CD4-positive, alpha-beta T cell treated with Interleukin-12 subunit alpha and Interleukin-12 subunit beta, for 1 hour (primary cell): Measurements from ENCODE around the gene MUC2.
"Not testable (repeated sequence)": the region's sequence is repeated elsewhere in the genome, so short reads cannot be mapped to it uniquely, and the experiment has no call there.

Experiments
- DNase-seq: peaks from one replicate; pipeline ENCODE4 v3.0.0-alpha.2; 2020

MUC2 gene

DNA sequence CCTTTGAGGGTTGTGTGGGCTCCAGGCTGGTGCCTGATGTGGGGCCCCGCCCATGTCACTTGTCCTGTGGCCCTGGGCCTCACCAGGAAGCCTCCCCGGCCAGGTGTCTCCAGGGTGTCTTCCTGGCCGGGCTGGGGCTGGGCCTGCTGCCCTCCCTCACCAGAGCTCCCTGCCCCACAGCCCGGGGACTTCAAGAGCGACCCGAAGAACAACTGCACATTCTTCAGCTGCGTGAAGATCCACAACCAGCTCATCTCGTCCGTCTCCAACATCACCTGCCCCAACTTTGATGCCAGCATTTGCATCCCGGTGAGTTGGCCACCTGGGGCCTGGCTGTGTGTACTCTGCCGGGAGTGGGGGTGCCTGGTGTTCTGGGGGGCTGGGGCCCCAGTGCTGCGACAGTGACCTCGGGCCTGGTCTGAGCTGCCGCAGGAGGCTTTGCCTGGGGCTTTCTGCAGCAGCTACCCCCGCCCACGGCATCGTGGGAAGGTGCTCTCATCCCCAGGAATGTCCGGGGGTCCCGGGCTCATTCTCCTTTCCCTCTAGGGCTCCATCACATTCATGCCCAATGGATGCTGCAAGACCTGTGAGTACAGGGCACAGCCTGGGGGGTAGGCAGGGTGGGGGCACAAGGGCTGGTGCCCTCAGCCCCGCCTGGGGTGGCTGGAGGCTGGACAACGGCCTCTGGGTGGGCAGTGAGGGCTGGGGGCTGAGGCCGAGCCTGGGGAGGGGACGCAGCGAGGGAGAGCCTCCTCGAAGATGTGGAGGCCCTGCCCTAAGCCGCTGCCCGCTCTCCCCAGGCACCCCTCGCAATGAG, 34.6 kb downstream of the MUC2 start:
- DNase-seq = no peak

DNA sequence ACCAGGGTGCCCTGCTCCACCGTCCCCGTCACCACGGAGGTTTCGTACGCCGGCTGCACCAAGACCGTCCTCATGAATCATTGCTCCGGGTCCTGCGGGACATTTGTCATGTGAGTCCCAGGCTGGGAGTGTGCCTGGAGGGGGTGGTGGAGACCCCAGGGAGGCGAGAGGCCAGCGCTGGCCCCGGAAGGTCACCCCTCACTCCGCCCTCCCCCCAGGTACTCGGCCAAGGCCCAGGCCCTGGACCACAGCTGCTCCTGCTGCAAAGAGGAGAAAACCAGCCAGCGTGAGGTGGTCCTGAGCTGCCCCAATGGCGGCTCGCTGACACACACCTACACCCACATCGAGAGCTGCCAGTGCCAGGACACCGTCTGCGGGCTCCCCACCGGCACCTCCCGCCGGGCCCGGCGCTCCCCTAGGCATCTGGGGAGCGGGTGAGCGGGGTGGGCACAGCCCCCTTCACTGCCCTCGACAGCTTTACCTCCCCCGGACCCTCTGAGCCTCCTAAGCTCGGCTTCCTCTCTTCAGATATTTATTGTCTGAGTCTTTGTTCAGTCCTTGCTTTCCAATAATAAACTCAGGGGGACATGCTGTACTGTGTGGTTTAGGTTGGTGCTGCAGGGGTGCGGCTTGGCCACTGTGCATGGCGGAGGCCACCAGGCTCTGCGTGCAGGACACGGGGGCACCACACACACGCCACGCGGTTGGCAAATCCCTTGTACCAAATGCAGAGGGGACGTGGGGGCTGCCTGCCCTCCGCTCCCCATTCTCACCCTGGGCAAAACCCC, 35.4 kb downstream of the MUC2 start:
- no peak for DNase-seq

DNA sequence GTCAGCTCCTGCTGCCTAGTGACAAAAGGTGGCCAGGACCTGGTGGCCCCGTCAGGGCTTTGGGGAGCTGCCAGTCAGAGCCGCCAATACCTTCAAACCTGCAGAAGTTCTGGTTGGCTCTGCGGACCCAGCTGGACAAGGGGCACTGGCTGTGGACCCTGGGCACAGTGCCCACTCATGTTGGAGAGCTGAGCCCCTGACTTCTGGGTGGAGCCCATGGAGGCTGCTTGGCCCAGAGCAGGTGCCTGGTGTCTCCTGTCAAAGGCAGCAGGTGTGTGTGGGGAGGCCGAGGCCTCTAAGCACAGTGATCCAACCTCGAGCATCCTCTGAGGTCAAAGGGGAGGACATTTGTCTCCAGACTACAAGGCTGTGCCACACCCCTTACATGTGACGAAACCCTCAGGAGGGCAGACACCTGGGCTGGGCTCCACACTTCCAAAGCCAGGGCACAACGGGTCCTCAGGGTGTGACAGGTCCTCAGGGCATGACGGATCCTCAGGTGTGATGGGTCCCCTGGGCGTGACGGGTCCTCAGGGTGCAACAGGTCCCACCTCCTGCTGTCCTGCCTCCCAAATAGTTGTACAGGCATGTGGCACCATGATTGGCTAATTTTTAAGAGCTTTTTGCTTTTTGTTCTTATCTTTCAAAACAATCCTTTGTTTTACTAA, 37.0 kb downstream of the MUC2 start:
- DNase-seq = no peak

DNA sequence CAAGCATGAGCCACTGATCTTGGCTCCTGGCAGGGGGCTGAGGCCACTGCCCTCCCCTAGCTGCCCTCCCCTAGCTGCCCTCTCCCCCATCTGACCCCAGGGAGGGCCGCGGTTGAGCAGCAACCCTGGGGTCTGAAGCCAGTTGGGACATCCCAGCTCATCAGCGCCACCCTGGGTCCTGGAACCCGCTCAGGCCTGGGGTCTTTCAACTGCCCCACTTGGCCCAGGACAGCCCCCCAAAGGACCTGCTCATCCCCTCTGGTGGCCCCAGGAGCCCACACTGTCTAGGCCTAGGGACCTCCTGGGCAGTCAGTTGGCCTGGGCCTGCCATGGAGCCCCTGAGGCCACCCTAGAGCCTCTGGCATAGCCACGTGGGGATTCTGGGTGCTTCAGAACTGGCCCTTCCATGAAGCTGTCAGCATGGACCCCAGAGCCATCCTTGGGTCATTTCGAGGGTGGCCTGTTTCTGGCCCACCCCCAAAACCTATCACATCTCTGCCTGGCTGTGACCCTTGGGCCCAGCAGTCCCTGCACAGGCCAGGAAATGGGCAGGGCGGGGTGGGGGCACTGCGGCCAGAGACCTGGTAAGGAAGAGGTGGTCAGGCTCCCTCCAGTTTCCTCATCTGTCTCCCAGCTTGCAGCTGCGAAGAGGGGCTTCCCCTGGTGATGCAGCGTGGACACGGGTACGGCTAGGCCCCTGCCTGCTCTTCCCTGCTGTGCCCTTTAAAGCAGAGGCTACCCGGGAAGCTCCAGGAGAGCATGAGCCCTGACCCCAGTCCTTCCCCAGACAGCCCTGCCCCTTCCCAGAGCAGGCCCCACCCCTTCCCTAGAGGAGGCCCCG, 37.9 kb downstream of the MUC2 start:
- DNase-seq = no peak

DNA sequence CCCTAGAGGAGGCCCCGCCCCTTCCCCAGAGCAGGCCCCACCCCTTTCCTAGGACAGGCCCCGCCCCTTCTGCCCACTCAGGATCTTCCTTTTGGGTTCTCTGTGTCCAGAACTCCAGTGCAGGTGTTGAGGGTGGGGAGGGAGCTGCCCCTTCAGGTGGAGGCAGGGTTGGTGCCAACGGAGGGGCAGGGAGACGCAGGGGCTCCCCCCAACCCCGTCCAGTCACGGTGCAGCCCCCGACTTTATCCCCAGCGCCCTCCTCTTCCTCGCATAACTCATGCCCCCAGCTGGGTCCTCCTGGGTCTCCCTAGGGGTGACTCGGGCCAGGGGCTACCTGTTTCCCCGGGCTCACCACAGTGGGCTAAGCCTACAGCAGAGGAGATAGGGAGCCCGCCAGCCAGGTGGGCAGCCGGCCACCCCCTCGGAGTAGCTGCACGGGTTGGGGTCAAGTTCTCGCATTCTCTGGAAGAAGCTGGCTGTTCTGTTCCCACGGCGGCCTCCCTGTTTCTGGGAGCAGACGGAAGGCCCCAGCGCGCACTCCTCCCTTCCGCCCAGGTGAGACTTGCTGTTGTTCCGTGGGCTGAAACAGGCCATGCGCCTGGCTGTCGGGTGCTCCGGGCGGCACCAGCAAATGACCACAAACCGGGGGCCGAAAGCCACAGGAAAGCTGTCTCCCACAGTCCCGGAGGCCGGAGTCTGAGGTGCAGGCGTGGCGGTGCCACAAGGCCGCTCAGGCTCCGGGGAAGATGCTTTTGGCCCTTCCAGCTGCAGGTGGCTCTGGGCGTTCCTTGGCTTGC, 38.9 kb downstream of the MUC2 start:
- no peak for DNase-seq

DNA sequence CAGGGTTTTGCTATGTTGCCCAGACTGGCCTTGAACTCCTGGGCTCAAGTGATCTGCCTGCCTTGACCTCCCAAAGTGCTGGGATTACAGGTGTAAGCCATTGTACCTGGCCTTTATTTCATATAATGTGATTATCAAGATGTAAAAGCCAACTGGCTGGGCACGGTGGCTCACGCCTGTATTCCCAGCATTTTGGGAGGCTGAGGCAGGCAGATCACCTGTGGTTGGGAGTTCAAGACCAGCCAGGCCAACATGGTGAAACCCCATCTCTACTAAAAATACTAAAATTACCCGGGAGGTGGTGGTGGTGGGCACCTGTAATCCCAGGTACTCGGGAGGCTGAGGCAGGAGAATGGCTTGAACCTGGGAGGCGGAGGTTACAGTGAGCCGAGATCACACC, 40.6 kb downstream of the MUC2 start:
- not testable (repeated sequence) for DNase-seq

DNA sequence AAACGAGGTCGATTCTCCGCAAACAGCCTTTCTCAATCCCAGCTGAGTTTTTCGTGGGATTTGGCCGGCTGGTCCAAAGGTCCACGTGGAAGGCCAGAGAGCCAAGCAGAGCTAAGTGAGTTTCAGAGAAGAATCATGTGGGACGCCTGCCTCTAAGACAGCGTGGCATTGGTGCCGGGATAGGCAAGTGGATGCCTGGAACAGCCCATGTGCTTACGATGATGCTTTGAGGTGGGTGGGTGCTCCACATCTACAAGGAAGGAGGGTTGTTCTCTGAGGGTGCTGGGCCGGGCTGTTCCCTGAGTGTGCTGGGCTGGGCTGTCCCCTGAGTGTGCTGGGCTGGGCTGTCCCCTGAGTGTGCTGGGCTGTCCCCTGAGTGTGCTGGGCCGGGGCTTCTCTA, 41.4 kb downstream of the MUC2 start:
- DNase-seq = no peak

DNA sequence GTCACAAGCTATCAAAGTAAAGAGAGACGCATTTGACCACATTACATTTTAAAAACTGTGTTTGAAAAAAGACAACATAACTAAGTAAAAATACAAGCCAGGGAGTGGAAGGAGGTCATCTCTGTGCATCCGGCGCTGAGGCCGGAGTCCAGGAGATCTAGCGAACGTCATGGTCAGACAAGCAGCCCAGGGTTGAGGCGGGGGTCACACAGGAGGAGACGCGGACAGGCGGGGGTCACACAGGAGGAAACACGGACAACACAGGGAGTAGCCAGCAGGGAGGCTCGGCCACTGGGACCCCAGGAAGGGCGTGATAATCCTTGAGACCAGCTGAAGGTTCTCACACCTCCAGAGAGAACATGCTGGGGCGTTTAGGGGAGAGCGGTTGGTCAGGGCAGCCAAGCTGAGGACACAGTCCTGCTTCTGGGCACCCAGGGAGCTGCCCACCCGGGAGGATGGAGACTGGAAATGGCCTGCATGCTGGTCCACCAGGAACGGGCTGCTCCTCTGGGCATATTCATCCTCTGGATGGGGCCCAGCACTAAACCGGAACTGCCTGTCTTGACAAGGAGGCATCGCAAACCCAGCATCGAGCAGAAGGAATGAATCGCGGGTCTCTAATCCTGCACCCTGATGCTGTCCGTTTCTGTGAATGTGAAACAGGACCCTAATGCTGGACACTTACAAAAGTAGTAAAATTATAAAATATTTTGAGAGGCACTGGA, 42.2 kb downstream of the MUC2 start:
- DNase-seq = no peak

DNA sequence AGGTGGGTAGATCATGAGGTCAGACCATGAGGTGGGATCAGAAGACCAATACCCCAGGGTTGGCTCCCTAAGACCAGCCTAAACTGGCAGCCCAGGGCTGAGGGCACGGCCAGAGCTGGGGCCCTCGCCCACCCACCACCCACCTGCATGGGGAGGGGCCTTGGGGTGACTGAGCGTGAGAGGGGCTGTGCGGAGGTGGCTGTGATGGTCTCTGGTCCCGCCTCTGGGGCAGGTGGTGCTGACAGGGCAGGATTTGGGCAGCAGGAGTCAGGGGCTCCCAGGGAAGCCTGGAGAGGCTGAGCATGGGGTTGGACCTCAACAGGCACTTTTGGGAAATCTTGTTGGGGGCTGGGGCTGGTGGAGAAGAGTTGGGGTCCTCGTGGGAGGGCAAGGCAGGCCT, 43.3 kb downstream of the MUC2 start:
- DNase-seq = no peak

DNA sequence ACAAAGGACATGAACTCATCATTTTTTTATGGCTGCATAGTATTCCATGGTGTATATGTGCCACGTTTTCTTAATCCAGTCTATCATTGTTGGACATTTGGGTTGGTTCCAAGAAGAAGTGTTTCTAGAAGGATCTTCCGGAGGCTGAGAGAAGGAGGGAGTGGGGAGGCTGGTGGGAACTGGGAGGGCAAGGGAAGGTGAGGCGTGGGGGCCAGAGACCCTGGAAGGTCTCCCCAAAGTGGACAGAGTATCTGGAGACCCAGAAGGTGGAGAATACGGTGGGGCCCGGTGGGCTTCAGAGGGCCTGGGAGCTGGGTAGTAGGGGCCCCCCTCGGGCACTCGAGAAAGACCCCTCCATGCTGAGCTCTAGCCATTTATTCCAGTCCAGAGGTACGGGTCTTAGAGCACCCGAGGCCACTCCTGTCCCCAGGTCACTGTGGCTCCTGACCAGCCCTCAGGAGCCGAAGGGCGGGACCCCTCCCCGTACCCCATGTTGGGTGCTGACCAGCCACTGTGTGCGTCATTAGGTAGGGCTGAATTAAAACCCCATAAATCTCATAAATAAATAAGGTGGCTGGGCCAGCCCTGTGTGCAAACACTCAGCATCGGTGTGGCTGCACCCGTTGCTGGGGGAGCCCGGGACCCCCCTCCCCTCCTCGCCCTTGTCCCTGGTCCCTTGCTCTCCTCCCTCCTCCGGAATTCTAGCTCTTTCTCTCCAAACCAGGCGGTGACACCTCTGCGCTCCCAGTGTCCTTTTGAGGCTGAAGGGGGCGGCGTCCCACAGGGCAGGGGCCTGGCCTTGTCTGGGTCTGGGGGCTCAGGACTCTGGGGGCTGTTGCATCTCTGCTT, 44.3 kb downstream of the MUC2 start:
- DNase-seq = no peak

DNA sequence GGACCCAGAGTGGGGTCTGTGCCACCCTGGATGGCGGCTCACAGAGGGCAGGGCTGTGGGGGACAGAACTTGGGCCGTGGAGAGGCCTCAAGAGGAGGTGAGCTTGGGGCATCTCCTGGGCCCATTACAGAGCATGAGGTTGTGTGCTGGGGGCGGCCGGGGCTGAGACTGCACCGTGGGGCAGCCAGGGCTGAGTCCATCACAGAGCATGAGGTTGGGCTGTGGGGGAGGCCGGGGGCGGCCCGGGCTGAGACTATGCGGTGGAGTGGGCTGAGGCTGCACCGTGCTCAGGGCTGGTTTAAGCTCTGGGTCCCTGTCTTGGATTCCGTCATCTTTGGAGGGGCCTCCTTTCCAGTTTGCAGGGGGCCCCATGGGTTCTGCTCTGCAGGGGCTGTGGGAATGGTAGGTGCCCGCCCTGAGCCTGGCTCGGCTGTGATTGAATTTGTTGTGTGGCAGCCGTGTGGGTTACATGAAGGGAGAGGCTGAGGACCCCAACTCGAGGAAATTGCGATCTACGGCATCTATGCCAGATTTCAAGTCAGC, 45.0 kb downstream of the MUC2 start:
- no peak for DNase-seq

DNA sequence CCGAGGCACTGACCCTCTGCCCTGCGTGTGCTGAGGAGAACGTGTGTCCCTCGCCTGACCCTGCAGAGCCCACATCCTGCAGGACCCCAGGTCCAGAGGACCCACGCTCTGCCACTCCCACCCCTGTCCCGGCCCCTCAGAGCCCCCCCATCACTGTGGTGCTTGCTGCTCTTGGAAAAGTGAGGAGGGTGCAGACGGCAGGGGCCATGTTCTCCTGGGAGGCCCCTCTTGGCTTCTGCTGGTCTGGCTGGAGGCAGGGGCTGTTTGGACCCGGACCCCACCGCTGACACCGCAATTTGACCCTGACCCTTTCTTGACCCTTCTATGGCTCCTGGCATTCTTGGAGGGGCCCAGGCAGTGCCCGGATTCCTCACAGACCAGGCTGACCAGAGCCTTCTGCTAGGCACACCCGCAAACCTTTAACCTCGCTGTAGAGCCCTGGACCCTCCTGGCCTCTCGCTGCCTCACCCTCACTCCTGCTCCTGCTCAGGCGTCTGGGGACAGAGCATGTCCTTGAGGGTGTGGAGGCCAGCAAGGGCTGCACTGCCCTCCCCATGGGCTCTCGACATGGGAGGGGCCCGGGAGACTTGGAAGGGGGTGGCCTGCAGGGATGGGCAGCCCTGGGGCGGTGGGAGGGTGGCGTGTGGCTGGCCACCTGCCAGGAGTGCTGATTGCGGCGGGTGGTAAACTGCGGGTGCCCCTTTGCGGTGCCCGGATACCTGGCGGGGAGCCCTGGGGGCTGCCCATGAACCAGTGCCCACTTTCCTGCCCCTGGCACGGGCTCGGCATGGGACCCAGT, 46.1 kb downstream of the MUC2 start:
- DNase-seq = no peak

DNA sequence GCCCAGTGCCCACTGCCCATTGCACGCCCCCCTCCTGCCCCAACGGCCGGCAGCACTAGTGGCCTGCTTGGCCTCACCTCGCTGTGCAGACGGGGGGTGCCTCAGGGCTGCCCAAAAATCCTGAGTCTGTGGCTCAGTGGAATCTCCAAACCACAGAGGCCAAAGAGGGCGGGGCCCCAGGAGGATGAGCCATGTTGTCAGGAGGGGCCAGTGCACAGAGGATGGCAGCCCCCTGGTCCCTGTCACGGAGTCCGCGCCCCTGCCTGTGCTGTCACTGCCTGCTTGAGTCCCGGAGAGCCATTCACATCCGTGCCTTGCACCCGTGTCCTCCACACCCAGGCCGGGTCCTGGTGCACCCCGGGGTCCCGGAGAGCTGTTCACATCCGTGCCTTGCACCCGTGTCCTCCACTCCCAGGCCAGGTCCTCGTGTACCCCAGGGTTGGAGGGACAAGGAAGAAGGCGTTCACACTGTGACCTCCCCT, 46.7 kb downstream of the MUC2 start:
- DNase-seq = no peak

DNA sequence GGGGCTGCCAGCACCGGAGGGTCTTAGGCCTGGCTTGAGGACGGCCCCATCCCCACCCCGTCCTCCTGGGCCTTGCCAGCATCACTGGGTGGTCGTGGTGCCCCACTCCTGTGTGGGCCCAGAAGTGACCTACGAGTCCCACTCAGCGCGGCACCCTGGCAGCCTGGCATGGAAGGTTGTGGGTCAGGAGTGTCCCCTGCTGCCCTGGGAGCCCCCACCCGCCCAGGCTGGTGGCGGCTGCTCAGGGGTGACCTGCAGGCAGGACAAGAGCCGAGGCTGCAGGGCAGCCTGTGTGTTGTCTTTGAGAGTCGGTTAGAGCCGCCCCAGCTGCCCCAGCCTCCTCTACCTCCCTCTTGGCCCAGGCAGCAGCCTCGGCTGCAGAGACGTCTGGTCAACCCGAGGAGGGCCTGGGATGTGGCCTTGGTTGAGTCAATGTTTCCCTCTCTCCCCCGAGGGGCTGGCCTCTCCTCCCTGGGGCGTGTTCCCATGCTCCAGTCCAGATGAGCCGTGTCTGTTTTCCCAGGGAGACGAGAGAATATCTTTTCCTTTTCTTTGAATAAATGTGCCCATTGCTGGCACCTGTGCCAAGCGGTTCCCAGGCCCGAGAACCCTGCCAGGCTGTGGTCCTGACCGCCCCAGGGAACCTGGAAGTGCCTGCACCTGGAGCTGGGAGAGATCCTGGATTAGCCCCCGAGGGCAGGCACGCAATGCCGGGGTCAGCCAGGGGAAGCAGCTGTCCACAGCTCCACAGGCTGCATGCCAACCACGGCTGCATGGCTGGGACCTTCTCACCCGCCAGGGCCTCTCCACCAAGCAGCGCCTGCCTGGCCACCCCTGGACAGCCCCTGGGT, 47.4 kb downstream of the MUC2 start:
- no peak for DNase-seq

DNA sequence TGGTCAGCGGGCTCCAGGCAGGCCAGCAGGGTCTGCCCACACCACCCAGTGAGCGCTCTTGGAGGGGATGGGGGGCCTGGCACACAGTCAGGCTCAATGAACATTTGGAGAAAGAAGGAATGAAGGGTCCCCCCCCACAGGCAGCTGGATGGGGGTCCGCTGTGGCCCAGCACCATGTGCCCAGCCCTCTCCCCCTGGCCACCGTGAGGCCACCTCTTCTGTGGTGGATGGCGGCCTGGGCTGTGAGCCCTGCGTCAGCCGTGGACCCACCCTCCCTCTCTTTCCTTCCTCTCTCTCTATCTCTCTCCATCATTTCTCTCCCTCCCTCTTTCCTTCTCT, 48.0 kb downstream of the MUC2 start:
- DNase-seq = no peak

DNA sequence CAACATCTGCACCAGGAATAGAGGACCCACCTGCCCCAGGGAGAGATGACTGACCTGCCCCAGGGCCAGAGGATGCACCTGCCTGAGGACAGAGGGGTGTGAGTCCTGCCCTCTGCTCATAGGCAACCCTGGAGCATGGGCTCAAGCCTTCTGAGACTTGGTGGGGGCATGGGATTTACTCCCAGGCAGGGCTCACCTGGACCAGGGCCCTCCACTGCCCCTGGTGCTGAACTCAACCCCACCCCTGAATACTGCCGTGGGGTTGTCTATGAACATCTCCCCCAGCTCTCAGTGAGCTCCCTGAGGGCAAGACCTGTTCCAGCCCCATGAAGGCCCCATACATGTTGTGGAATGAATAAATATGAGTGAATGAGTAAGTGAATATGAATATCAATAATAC, 49.3 kb downstream of the MUC2 start:
- no peak for DNase-seq
